HEK293 (cell line): ENCODE results near the gene NT5C2.

Experiments
- BCL11A ChIP-seq: fragments of 450-650 bp; formaldehyde crosslinking; IDR thresholded peaks from 2 replicates; pipeline ENCODE4 v1.5.1; 2016; ENCODE audit warnings: low read depth, missing biosample characterization, missing genetic modification characterization
- CTCF ChIP-seq: fragments of 450-650 bp; formaldehyde crosslinking; IDR thresholded peaks from 2 replicates; pipeline ENCODE4 v1.5.1; 2016; ENCODE audit warnings: missing biosample characterization, missing genetic modification characterization
- ELK4 ChIP-seq: IDR thresholded peaks from 2 replicates; pipeline ENCODE4 v1.6.1; 2011; ENCODE audit warnings: mild to moderate bottlenecking, low read depth, low read length, borderline replicate concordance
- KLF1 ChIP-seq: fragments of 450-650 bp; formaldehyde crosslinking; IDR thresholded peaks from 2 replicates; pipeline ENCODE4 v1.5.1; 2016; ENCODE audit warnings: missing biosample characterization, missing genetic modification characterization
- KLF8 ChIP-seq: fragments of 450-650 bp; formaldehyde crosslinking; IDR thresholded peaks from 2 replicates; pipeline ENCODE4 v1.5.1; 2016; ENCODE audit warnings: missing biosample characterization, missing genetic modification characterization
- TCF7L2 ChIP-seq: IDR thresholded peaks from 2 replicates; pipeline ENCODE4 v1.6.1; 2011; ENCODE audit warnings: low read depth, mild to moderate bottlenecking, inconsistent platforms, low read length, moderate library complexity, borderline replicate concordance
- TSHZ1 ChIP-seq: fragments of 450-650 bp; formaldehyde crosslinking; IDR thresholded peaks from 2 replicates; pipeline ENCODE4 v1.5.1; 2016; ENCODE audit warnings: missing biosample characterization, missing genetic modification characterization, borderline replicate concordance
- ZBTB26 ChIP-seq: fragments of 450-650 bp; formaldehyde crosslinking; optimal IDR thresholded peaks from 2 replicates; pipeline ENCODE3; 2016; ENCODE audit warnings: missing biosample characterization, mild to moderate bottlenecking, missing genetic modification characterization
- ZFP37 ChIP-seq: fragments of 450-650 bp; formaldehyde crosslinking; IDR thresholded peaks from 2 replicates; pipeline ENCODE4 v1.5.1; 2016; ENCODE audit warnings: missing biosample characterization, missing genetic modification characterization
- ZNF449 ChIP-seq: fragments of 450-650 bp; formaldehyde crosslinking; IDR thresholded peaks from 2 replicates; pipeline ENCODE4 v1.5.1; 2017; ENCODE audit warnings: missing biosample characterization, mild to moderate bottlenecking, missing genetic modification characterization, moderate library complexity
- ZNF488 ChIP-seq: fragments of 450-650 bp; formaldehyde crosslinking; IDR thresholded peaks from 2 replicates; pipeline ENCODE4 v1.5.1; 2016; ENCODE audit warnings: missing biosample characterization, missing genetic modification characterization
- ZNF600 ChIP-seq: fragments of 450-650 bp; formaldehyde crosslinking; IDR thresholded peaks from 2 replicates; pipeline ENCODE4 v1.5.1; 2016; ENCODE audit warnings: missing biosample characterization, missing genetic modification characterization
- ZNF670 ChIP-seq: fragments of 450-650 bp; formaldehyde crosslinking; IDR thresholded peaks from 2 replicates; pipeline ENCODE4 v1.5.1; 2016; ENCODE audit warnings: missing biosample characterization, missing genetic modification characterization, low read depth

- TF ChIP-seq CTCF: no peak
- TF ChIP-seq ZBTB26 (tag by site-specific recombination): no peak
- no peak for TF ChIP-seq ZNF600 (tag by site-specific recombination)
- no peak for TF ChIP-seq BCL11A (tag by site-specific recombination)
- no peak for TF ChIP-seq ELK4
- no peak for TF ChIP-seq TSHZ1 (tag by site-specific recombination)
- TF ChIP-seq KLF8 (tag by site-specific recombination): no peak
- no peak for TF ChIP-seq TCF7L2
- no peak for TF ChIP-seq ZNF449 (tag by site-specific recombination)
- no peak for TF ChIP-seq ZNF670 (tag by site-specific recombination)
- TF ChIP-seq ZNF488 (tag by site-specific recombination): no peak
- no peak for TF ChIP-seq KLF1
- TF ChIP-seq ZFP37 (tag by site-specific recombination): no peak
Measured at GRCh38 chr10:103204353-103205255, 11.5 kb upstream of the NT5C2 start.
